Stimulated activated CD4-positive, alpha-beta T cell treated with anti-CD3 and anti-CD28 coated beads, Interleukin-4, amount 100 ng/mL, for 1 hour (primary cell): Measurements from ENCODE around the gene RRP36.
"Not testable (repeated sequence)": the region's sequence is repeated elsewhere in the genome, so short reads cannot be mapped to it uniquely, and the experiment has no call there.

Experiments
- DNase-seq: peaks from one replicate; pipeline ENCODE4 v3.0.0-alpha.2; 2020

The RRP36 gene

DNA sequence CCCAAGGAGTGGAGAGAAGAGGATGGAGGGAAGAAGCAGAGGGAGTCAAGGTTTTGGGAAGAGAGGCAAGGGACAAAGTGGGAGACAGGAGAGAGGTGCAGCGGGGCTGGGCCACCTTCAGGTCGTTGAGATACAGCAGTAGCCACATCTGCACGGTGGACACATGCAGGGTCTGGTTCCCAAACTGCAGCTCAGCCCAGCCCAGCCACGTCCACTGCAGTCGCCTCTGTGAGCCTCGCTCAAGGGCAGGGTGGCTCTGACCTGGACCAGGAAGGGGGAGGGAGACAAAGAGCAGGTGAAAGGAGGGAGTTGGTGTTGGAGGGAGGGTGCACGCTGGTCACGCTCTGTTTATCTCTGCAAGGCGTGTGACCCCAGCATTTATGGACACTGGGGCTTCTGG lies 17.3 kb downstream of the RRP36 start:
- DNase-seq, result no peak

DNA sequence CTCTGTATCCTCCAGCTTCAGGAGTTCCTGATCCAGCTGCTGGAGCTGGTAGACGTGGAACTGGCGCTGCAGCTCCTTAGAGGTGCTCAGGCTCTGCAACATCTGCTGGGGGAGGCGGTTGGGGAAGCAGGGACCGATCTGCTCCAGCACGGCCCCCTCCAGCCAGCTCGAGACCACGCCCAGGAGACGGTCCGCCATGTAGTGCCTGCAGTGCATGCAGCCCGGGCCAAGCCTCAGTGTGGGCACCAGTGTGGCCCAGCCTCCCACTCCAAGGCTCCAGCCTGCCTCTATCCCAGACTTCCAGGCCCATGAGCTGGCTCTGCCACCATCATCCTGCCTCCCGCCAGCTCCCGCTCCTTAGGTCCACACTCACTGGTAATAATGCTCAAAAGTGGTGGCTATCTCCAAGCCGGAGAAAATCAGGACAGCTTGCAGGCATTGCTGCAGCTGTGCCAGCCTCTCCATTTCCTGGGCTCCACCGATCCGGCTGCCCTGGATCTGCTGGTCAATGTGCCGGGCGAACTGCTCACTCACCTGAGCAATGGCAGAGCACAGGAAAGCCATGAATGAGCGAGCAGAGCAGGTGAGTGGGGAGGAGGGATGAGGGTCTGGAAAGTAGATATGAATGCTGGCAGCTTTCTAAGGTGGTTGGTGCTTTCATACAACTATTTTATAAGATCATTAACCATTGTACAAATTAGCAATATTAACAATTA lies 19.3 kb downstream of the RRP36 start:
- DNase-seq, result no peak

DNA sequence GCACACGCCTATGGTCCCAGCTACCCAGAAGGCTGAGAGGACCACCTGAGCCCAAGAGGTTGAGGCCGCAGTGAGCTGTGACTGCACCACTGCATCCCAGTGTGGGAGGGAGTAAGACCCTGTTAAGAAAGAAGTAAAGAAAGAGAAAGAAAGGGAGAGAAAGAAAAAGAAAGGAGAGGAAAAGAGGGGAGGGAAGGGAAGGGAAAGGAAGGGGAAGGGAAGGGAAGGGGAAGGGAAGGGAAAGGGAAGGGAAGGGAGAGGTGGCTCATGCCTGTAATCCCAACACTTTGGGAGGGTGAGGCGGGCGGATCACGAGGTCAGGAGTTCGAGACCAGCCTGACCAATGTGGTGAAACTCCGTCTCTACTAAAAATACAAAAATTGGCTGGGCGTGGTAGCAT lies 20.1 kb downstream of the RRP36 start:
- not testable (repeated sequence) for DNase-seq

DNA sequence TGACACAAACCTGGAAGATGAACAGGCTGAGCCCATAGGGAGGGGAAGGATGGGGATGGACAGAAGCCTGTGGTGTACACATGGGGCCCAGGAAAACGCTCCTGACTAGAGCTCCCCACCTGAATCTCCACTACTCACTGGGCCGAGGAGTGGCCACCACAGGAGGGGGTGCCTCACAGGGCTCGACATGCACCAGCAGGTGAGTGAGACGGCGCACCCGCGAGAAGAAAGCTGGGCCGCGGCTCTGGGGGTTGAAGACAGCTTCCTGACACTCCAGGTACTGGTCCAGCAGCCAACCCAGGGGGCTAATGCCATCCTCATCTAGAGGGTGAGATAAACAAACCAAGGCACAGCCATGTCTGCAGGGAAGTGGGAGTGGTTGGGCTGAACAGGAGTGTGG lies 21.9 kb downstream of the RRP36 start:
- DNase-seq, result no peak

DNA sequence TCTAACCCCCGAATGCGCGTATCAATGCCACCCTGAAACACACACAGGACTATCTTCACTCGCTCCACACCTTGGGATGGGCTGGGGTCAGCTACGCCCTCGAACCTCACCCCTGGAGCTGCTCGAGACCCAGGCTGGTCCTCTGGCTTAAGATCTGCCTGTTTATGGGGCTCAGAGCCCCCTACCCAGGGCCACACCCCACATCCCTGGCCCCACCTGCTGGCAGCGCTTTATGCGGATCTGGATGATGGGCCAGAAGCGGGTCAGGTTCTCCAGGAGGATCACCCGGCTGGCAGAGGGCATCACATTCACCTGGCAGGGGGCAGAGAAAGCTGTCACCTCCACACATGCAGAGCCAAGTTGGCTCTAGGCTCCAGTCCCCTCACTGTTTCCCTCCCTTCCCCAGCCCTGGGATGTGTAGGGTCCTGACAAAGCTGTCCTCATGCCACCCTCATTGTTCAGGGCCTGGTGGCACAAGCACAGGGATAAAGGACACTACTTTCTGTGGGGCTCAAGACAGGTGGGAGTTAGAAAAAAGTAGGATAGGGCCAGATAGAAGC lies 24.0 kb downstream of the RRP36 start:
- DNase-seq, result no peak

DNA sequence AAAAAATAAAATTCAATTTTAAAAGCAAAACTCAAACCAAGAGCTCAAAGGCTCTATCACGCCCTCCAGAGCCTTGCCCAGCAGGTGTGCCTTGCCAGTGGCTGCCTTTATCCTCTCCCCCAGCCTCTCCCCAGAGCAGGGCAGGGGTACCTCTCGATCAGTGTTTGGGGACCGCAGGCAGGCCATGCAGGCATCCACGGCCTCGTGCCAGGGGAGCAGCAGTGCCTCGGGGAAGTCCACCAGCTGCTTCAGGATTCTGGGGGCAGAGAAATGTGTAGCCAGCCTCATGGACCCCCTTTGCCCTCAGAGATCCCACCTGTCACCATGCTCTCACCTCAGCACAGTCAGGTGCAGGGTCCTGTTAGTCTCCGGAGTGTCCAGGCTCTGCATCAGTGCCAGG lies 26.6 kb downstream of the RRP36 start:
- no peak for DNase-seq

DNA sequence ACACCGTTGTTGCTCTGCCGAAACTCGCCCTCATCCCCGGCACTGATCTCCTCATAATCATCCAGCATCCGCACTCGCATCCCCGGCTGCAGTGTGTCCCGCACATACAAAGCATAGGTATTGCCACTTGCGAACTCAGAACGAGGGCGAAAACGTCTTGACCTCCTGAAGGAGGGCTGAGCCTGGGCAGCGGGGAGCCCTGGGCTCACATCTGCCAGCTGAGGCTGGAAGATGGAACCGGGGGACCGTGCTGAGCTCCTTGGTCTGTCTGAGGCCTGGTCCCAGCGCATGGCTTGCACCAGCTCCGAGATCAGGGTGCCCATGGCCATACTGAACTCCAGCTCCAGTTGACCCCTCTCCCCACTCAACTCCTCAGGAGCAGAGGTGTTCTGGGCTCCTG lies 29.6 kb downstream of the RRP36 start:
- DNase-seq, result no peak

DNA sequence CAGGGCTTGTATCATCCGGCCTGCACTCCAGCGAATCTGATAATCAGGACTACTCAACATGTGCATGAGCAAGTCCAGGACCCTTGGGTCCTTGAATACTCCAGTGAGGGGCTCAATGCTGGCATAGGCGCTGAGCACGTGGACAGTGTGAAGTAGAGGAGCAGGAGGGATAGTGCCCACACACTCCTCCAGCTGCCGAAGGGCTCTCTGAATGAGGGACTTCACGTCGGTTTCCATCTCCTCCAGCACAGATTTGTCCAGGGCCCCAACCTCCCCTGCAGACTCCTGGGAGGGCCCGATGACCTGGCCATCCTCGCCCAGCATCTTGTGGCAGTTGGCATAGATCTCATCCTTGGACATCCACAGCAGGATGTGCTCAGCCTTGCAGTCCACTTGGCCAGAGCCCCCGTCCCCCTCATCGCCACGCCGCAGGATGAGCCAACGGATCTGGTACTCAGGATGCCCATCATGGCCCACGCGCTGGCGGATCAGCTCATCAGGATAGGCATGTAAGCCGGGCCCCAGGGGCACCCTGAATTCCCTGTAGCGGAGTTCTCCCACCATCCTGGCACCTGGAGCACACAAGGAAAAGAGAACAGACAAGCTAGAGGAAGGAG lies 30.9 kb downstream of the RRP36 start:
- DNase-seq, result no peak

DNA sequence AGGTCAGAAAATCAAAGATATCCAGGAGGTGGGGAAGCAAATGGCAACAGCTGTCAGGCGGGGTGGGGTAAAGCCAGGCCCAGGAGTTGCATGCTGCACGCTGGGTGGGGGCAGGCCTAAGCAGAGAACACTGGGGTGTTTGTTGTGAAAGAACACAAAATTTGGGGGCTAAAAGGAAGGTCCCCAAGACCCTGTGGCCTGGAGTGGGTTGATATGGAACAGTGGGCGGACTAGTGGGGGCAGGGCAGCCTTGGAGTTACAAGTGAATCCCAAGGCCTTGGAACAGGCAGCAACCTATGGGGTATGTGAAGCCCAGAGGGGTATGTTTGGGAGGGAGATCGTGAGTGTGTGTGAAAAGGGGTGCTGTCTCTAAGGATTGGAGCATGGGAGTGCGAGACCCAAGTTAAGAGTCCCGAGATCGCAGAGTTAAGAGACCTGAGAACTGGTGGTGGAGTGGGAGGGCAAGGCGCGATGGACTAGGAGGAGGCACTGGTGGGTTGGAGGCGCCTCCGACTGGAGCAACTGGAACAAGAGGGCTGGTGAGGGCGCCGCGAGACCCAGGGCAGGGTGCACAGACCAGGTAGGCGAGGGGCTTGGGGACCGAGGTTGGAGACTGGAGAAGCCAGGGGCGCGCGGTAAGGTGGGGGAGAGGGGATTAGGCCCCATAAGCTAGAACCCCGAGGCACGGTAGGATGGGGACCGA lies 31.6 kb downstream of the RRP36 start:
- DNase-seq, result peak; percentile 33

DNA sequence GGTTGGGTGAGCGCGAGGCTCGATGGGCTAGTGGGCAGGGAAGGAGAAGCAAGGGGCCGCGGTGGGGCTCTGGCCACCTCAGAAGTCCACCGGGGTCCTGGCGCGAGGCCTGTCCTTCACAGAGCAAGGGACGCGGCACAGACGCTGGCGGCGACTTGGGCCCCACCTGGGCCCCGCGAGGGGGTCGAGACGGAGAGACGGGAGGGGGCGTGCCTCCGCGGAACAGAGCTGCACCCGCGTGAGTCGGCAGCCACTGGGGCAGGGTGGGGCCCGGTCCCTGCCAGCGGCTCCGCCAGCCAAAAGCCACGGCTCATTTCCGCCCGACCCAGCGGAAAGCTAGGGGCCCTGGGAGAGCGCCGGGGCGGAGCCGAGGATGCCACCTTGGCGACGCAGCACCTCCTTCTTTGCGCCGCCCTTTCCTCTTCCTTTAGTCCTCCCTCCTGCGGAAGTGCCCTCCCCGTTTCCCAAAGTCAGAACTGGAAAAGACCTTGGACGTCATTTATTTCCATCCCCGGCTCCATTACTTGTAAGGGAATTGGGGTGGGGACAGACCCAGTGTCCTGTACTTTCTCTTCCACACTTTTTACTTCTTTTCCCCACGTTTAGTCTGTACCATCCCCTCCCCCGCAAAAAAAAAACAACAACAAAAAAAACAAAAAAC lies 32.3 kb downstream of the RRP36 start, which contains the start of gene CUL7:
CUL7 (minus strand) TSS at position 307 of the 661 bp plus-strand sequence. CDS start 1,063 bp downstream, outside the sequence.
- DNase-seq, result peak; percentile 91

DNA sequence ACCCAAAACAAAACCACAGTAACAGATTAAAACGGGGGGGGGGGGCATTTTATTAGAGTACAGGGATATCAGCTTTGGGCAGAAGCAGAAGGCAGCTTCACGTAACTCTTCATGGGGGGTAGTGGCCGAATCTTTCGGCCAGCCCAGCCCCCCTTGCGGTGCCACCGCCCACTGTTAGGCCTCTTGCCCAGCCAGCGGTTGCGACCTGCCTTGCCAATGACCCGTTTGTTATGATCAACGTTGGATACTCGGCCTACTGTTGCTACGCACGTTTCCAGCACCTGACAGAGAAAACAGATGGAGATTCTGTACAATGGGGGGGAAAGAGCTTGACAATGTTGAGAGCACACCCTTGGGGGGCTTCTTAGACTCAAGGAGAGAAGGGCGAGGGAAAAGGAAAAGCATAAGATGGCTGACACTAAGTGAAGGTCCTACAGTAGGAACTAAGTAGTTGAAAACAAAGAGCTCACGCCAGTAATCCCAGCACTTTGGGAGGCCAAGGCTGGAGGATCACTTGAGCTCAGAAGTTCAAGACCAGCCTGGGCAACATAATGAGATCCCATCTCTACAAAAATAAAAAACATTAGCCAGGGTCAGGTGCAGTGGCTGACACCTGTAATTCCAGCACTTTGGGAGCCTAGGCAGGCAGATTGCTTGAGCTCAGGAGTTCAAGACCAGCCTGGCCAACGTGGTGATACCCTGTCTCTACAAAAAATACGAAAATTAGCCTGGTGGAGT lies 33.0 kb downstream of the RRP36 start:
- no peak for DNase-seq

DNA sequence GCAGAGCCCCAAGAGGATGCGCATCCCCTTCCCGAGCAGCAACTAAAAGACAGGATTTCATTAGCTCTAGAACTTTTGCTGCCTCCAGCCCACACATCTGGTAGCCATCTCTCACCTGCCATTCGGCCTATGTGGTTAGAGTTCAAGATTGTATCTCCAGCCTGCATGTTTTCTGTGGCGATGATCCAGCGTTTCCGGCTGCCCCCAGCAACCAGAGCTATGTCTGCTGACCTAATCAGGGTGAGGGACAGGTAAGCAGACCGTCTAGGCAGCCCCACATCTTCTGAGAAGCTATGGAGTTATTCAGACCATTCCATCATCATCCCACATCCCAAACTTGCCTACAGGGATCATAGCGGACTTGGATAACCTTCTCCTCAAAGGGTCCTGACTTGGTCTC lies 34.5 kb downstream of the RRP36 start:
- no peak for DNase-seq

DNA sequence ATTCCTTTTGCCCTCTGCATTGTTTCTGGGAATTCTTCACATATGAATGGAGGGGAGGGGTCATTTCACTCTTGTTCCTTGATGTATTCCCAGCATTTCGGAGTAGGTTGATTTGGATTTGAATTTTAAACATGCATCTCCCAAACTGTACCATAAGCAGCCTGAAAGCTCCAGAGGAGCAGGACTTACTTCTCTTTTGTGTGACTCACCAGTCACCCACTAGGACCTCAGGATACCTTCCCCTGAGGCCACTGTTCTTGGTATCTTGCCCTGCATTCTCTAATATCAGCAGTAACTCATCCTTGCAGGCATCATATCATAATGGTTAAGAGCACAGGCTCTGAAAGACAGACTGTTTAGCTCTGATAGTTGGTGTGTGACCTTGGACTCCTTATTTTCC lies 37.1 kb downstream of the RRP36 start:
- no peak for DNase-seq

DNA sequence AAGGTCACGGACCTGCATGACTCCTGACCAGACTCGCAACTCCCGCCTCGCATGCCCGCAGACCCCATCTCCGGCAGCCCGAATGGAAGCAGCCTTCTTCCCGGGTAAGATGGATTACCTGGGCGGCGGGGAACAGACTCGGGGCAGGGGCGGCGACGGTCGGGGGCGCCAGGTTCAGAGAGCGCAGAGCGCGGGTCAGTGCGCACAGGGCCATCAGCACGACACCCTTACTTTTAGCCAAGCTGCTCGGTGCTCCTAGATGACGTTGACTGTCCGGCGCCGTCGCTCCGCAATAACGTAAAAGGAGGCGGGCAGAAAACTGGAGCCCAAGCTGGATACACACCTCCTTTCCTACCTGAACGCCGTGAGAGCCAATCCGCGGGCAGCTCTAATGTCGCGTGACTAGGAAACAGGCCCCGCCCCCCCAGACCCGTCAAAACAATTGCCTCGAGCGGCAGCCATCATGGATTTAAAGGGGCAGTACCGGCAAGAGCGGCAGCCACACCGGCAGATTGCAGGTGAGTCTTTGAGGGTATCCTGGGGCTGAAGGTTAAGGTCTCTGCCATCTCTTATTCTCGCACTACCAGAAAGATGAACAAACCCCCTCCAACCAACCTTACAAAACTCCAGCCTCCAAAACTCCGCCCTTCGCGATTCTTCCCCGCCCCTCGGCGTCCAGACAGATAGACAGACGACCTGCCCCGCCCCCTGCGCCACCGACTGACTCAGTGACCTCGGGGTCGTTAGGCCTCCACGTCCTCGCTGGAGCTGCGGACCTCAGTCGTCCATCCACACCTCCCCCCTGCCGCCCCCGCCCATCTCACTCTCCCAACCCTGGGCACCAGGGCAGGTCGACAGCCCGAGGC lies 38.0 kb downstream of the RRP36 start, which contains the start of the genes KLC4 and MRPL2:
KLC4 (plus strand) TSS at position 464 of the 866 bp plus-strand sequence. CDS start 1,705 bp downstream, outside the sequence.
MRPL2 (minus strand) TSS at position 267 of the 866 bp plus-strand sequence; CDS start at position 214, 53 bp downstream.
- peak; percentile 96 for DNase-seq

DNA sequence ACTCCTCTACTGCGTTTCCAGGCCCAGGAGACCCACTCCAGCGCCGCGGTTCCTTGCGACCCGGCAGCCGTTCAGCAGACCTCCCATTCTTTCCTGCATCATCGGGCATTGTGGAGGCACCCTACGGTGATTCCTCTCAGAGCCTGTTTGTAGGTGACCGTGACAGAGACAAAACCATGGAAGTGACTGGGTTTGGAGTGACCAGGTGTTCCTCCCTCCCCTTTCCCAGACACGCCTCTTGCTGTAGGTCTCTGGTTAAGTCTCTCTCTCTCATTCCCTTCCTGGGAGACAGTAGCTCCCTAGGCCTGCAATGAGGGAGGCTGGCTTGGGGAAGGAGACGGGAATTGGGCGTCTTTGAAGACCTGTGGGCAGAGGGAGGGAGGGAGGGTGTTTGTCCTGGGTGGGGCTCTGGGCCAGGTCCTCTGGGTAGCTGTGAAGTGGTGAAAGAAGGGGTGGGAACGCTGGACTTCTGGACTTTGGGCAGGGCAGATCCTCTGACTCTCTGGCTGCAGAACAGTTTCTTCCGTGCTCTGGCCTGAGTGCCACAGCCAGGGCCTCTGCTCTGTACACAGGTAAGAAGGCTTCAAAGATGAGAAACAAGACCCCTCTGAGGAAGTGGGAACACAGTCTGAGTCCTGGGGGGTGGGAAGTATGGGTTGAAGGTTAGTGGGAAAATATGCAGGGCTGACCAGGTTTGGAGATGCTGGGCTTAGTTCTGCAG lies 38.8 kb downstream of the RRP36 start:
- DNase-seq, result no peak

DNA sequence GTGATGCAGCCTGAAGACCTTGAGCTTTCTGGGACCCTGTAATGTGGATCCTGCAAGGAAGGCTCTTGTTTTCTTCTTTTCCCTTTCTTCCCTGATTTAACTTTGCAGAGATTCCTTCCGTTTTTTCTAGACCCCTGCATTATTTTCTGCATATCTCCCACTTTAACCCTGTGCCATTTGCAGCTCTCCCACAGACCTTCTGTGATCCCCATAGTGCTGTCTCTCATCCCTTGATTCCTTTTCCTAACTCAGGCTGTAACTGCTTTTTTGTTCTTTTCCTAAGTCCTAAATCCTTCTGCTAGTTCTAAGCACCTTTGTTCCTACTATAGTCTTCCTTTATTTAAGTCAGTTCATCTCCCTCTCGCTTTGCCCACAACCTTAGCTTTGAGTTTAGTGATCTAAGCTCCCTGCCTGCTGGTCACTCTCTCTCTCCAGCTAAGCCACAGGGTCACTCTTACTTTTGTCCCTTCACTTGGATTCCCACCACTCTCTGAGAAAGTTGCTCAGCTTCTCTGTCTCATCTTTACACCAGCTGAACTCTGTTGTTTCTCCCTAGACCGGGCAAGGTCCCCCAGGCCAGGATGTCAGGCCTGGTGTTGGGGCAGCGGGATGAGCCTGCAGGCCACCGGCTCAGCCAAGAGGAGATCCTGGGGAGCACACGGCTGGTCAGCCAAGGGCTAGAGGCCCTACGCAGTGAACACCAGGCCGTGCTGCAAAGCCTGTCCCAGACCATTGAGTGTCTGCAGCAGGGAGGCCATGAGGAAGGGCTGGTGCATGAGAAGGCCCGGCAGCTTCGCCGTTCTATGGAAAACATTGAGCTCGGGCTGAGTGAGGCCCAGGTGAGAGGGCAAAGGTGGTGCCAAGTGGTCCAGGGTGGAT lies 39.6 kb downstream of the RRP36 start:
- no peak for DNase-seq

DNA sequence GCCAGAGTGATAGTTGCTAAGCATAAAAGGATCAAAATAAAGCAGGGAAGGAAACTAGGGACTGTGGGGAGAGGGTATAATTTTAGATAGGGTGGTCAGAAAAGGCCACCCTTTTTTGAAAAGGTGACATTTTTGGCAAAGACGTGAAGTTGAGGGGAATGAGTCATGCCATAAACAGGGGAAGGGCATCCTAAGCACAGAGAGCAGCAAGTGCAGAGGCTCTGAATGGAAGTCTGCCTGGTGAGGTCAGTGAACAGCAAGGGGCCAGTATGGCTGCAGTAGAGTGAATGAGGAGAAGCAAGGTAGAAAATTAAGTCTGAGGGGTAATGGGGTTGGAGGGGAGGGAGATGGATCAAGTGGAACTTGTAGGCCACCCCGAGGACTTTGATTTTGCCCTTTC lies 40.4 kb downstream of the RRP36 start:
- DNase-seq, result no peak

DNA sequence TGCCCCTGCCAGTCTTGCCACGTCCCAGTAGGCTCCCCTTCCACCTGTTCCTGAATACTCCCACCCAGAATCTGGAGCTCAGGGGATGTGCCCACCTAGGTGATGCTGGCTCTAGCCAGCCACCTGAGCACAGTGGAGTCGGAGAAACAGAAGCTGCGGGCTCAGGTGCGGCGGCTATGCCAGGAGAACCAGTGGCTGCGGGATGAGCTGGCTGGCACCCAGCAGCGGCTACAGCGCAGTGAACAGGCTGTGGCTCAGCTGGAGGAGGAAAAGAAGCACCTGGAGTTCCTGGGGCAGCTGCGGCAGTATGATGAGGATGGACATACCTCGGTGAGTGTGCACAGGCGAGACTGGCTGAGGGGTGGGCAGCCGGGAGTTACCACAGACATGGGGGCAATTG lies 41.4 kb downstream of the RRP36 start:
- DNase-seq, result no peak

DNA sequence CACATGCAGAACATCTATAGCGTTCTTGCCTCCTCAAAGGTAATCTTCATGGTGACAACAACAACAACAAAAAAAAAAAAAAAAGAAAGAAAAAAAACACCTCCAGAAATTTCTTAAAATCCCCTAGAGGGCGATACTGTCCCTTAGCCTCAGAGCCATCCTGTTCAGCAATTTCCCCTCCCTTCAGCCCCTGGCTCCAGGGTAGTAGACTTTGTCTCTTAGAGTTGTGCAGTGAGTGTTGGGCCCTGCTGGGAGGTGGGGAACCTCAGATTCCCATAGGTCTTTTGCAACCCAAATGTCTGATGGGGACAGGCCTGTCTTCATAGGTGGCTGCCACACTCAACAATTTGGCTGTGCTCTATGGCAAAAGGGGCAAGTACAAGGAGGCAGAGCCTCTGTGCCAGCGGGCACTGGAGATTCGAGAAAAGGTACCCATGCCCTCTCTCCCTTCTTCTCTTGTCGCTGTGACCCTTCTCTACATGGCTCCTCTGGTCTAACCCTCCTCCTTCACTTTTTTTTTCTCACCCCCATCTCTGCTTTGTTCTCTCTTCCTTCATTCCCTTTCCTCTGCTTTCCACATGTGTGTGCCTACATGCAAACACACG lies 48.7 kb downstream of the RRP36 start:
- no peak for DNase-seq
